Activated naive CD4-positive, alpha-beta T cell treated with anti-CD3 and anti-CD28 coated beads, Interleukin-2, amount 50 U/mL, for 16 hours (primary cell): ENCODE results near the gene FCRL3.

Experiments used
- DNase-seq: peaks from one replicate; pipeline ENCODE4 v3.0.0-alpha.2; 2020

The FCRL3 gene

DNA sequence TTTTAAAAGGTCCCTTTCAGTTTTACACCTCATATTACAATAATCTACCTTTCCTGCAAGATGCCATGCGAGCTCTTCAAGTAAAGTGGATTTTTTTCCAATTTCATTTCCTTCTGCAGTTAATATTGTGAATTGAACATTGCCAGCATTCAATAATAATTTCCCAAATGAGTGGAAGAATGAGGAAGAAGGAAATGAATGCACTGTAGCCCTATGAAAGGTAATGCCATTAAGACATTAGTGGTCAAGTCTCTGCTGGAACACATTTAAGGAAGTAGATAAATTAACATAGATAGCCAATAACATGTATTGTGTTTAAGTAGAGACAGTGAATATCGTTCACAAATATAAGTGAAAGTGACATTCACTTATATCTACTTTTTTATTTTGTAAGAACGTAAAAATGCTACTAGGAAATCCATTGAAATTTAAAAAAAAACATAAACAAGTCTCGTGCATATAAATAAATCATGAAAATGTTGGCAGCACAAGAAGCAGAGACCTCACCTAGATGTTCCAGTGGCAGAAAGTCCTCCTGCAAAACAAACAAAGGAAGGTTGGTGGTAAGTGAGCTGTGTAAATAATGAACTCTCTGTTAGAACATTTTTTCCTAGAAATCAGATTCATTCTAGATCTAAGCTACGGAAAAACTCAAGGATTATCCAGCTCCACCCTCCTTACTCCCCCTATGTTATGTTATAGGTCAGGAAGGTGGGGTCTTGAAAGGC lies 17.7 kb downstream of the FCRL3 start:
- DNase-seq, result no peak

DNA sequence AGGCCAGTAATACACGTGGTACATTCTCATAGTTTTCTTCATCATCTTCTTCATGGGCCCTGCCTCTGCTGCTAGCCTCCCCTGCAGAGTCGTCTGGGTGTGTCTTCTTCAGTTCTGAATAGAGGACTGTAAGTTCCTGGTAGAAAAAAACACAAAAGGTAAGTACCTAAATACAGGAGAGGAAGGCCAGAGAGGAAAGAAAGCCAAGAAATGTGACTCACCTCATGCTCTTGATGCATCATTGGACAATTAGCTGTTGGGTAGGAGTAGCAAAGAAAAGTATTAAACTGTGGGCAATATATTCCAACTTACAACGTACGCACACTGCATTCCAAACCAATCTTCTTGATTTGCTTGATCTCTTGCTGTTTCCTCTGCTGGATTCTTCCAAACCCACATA lies 21.8 kb downstream of the FCRL3 start:
- no peak for DNase-seq

DNA sequence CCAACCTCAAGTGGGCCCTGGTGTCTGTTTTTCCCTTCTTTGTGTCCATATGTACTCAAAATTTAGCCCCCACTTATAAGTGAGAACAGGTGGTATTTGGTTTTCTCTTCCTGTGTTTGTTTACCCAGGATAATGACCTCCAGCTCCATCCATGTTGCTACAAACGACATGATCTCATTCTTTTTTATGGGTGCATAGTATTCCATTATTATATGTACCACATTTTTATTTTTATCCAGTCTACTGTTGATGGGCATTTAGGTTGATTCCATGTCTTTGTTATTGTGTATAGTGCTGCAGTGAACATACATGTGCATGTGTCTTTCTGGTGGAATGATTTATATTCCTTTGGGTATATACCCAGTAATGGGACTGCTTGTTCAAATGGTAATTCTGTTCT lies 27.6 kb downstream of the FCRL3 start:
- no peak for DNase-seq

DNA sequence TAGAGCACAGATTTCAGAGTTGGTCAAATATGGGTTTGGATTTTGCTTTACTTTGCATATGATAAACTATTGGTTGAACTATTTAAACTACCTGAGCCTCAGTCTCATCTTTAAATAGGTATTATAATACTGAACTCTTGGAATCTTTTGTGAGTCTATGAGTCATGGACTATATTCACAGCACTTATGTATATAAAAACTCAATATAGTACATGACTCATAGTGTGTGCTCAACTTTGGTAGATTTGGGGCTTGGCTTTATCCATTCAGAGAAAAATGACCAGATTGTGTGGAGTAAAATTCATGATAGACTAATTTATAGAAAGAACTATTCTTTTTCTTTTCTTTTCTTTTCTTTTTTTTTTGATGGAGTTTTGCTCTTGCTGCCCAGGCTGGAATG lies 28.7 kb downstream of the FCRL3 start:
- no peak for DNase-seq

GRCh38 chr1:157659576-157660247 lies 40.9 kb downstream of the FCRL3 start:
- no peak for DNase-seq

GRCh38 chr1:157658571-157658970 lies 42.0 kb downstream of the FCRL3 start:
- DNase-seq, result no peak

DNA sequence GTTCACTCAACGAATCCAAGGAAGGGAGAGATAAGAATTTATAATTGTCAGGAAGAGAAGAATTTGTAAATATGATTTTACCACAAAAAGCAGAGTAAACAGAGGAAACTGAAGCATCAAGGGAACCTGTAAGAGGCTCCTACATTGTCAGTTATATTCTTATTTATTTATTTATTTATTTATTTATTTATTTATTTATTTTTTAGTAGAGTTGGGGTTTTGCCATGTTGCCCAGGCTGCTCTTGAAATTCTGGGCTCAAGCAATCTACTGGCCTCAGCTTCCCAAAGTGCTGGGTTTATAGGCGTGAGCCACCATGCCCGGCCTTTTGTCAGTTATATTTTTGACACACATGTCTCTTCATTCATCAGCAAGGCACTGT lies 47.1 kb downstream of the FCRL3 start:
- DNase-seq, result no peak

DNA sequence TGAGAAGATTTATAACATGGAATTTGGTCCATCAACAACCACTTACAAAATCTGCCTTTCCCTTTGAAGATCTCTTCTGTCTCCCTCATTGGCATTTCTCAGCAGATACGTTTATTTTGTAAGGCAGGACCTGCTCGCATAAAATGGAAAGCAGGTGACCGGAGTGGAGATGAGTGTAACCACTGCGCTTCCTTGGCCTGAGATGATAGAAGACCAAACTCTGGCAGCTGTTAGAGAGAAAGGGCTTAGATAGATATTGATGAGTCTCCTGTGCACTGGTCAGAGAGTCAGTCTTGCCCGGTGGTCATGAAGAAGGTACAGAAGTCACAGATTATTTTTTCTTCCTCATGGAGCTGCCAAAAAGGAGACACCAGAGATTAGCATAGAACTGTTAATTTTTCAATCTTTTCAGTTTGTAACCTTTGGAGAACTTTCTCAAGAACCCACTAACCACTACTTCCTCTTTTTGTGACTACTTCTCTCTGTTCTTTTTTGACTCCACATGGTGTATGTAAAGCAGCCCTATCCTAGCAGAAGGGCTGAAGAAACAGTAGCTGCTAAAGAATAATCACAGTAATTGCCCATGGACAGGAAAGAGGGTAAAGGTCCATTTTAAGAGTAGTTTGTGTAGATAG lies 47.6 kb downstream of the FCRL3 start:
- no peak for DNase-seq

DNA sequence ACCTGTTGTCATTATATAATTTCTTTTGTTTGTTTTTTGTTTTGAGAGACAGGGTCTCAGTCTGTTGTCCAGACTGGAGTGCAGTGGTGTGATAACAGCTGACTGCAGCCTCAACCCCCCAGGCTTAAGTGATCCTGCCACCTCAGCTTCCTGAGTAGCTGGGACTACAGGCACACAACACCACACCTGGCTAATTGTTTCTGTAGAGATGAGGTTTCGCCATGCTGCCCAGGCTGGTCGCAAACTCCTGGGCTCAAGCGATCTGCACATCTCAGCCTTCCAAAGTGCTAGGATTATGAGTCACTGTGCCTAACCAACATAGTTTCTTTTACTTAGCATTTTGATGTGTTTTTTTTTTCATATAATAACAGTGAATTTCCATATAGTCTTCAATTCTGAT lies 52.3 kb downstream of the FCRL3 start:
- DNase-seq, result no peak

- DNase-seq, result no peak
Measured at GRCh38 chr1:157646144-157646543, 54.4 kb downstream of the FCRL3 start.

DNA sequence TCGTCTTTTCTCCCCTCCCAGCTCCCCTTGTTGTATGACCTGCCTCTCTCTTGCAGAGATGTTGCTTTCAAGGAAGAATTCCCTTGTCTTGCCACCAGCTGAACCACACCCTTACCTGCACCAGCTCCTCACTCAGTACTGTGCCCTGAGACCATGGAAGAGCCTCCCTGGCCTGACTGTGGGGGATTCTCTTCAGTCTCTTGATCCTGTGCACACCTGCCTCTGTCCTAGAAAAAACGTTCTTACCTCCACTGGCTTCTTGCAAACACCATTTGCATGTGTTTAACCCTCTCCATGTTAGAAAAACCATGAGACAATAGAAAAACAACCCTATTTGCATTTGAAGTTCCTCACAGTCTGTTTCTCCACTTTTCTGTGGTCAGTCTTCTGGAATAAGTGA lies 59.4 kb downstream of the FCRL3 start:
- no peak for DNase-seq

GRCh38 chr1:157639800-157640199 lies 60.8 kb downstream of the FCRL3 start:
- DNase-seq, result no peak

DNA sequence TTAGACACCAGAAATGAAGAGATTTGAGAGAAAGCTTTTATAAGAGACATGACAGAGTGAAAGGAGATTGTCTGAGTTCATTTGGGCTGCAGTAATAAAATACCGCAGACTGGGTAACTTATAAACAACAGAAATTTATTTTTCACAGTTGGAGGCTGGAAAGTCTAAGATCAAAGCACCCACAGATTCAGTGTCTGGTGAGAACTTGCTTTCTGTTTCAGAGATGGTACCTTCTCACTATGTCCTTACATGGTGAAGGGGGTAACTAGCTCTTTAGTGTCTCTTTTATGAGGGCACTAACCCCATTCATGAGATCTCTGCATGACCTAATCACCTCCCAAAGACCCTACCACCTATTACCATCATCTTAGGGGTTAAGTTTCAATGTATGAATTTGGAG lies 71.8 kb downstream of the FCRL3 start:
- no peak for DNase-seq
